ENCODE measurements around the gene ZCCHC2. TPM values are rescaled to one million over a fixed set of nuclear protein-coding genes. Genes with fewer than 3 reads are reported as not detected.

ZCCHC2 gene
- total RNA-seq, 1 experiment from 2014 or later, result 12.4 TPM

- no CpG with 5 or more reads among the region's 8 CpGs for WGBS (ENCODE audit: extremely low coverage, insufficient read length, low lambda C conversion rate)
- no peak overlapping the region for H3K4me2 ChIP-seq (ENCODE audit: insufficient read depth, insufficient read length, low read length)
These were observed 14.4 kb downstream of the ZCCHC2 start for GRCh38 chr18:62537042-62537894.

More at GRCh38 chr18:62537042-62537894, 14.4 kb downstream of the ZCCHC2 start:
- Histone ChIP-seq H3K27me3 (ENCODE audit: insufficient read depth, low read length) (no peaks in the 10 kb centered on the region), H4K5ac (ENCODE audit: insufficient read length, low read depth, low read length) (no peak overlapping the region), H3K27ac (ENCODE audit: insufficient read length, low read depth, low read length) (no peak overlapping the region), H2BK5ac (ENCODE audit: insufficient read length, low read length) (no peak overlapping the region), H4K8ac (replicated peaks; ENCODE audit: insufficient read length, low read depth, low read length) (no peak overlapping the region), H2AK5ac (ENCODE audit: insufficient read length, low read length) (no peak overlapping the region), H2BK15ac (ENCODE audit: low read depth, low read length) (no peak overlapping the region), H2BK20ac (ENCODE audit: low read depth, low read length, poor library complexity, severe bottlenecking) (no peak overlapping the region), H3K18ac (ENCODE audit: insufficient read length, low read depth, low read length) (no peak overlapping the region), H4K91ac (ENCODE audit: insufficient read length, low read depth, low read length) (no peak overlapping the region), H2BK120ac (ENCODE audit: low read depth, low read length, poor library complexity, severe bottlenecking) (no peak overlapping the region), H3T11ph (ENCODE audit: low read length) (no peak overlapping the region), H3K23me2 (ENCODE audit: insufficient read length, low read depth, low read length, poor library complexity, severe bottlenecking) (no peaks in the 10 kb centered on the region), H4K20me1 (ENCODE audit: control insufficient read depth, insufficient read depth, insufficient read length) (no peaks in the 10 kb centered on the region), H3K79me2 (ENCODE audit: insufficient read depth, low read length) (no peaks in the 10 kb centered on the region), H3K56ac (ENCODE audit: insufficient read length, low read depth, low read length) (no peak overlapping the region), H3K79me1 (ENCODE audit: insufficient read depth, low read depth, low read length, poor library complexity, severe bottlenecking) (peaks cover 9% of the 10 kb centered on the region), H3K23ac (ENCODE audit: insufficient read length, low read depth, low read length) (no peak overlapping the region), H3K9me3 (ENCODE audit: control insufficient read depth, low read depth, low read length) (no peaks in the 10 kb centered on the region), H3K4ac (ENCODE audit: low read depth, low read length) (no peak overlapping the region), H2AFZ (ENCODE audit: low read length) (no peak overlapping the region), H3K4me1 (ENCODE audit: insufficient read depth, low read length) (no peaks in the 10 kb centered on the region), H3K9ac (ENCODE audit: extremely low read depth, insufficient read length, low read length) (no peak overlapping the region), H2BK12ac (ENCODE audit: insufficient read length, low read depth, low read length) (no peak overlapping the region), H3K14ac (ENCODE audit: insufficient read depth, low read length) (no peak overlapping the region)
- no peaks in the 10 kb centered on the region for H3K9me3 Mint-ChIP-seq
- no peak for DNase-seq
- H3K27me3 Mint-ChIP-seq (ENCODE audit: low read depth), result no peaks in the 10 kb centered on the region
- TF ChIP-seq, protein P1, sequence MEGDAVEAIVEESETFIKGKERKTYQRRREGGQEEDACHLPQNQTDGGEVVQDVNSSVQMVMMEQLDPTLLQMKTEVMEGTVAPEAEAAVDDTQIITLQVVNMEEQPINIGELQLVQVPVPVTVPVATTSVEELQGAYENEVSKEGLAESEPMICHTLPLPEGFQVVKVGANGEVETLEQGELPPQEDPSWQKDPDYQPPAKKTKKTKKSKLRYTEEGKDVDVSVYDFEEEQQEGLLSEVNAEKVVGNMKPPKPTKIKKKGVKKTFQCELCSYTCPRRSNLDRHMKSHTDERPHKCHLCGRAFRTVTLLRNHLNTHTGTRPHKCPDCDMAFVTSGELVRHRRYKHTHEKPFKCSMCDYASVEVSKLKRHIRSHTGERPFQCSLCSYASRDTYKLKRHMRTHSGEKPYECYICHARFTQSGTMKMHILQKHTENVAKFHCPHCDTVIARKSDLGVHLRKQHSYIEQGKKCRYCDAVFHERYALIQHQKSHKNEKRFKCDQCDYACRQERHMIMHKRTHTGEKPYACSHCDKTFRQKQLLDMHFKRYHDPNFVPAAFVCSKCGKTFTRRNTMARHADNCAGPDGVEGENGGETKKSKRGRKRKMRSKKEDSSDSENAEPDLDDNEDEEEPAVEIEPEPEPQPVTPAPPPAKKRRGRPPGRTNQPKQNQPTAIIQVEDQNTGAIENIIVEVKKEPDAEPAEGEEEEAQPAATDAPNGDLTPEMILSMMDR (conservative IDR thresholded peaks at IDR 0.05), result no peak
- no peaks in the 10 kb centered on the region; a peak in 1 of 7 replicates for H3K36me3 Mint-ChIP-seq (ENCODE audit: insufficient read depth in 1 of 3, low read depth in 3 of 3)
- no peak overlapping the region for H3K27ac Mint-ChIP-seq
- no peak overlapping the region for H3K4me3 Mint-ChIP-seq
- H3K4me1 Mint-ChIP-seq, result no peaks in the 10 kb centered on the region

All from H9 (cell line).